HepG2 (cell line): ENCODE measurements around the gene USP5. TPM values are rescaled to one million over a fixed set of nuclear protein-coding genes. Genes with fewer than 3 reads are reported as not detected.

ENCODE experiments used
- BHLHE40 ChIP-seq: IDR thresholded peaks from 2 replicates; pipeline ENCODE4 v1.6.1; 2011; ENCODE audit warnings: low read length, improper control_type of control experiment
- CBX2 ChIP-seq, 2 experiments: fragments of 200-600 bp in 1 of 2; sonication (generic); formaldehyde crosslinking in 1 of 2; IDR thresholded peaks; 2 replicates each; pipeline versions ENCODE4 v1.7.0 to v1.8.1; 2018 to 2022; ENCODE audit warnings: low read depth in 2 of 2, low read length in 1 of 2, mild to moderate bottlenecking in 1 of 2, missing genetic modification reagents in 1 of 2
- NFE2L2 ChIP-seq: fragments of 150-350 bp; IDR thresholded peaks from 2 replicates; pipeline ENCODE4 v1.6.1; 2014; ENCODE audit warnings: low read length
- TBX3 ChIP-seq: fragments of 450-650 bp; IDR thresholded peaks from 2 replicates; pipeline ENCODE4 v1.6.1; 2017; ENCODE audit warnings: antibody characterized with exemption, mild to moderate bottlenecking, inconsistent platforms, borderline replicate concordance
- ZNF530 ChIP-seq: sonication (generic); formaldehyde crosslinking; IDR thresholded peaks from 2 replicates; pipeline ENCODE4 v1.5.0; 2020; ENCODE audit warnings: low read depth, mild to moderate bottlenecking, missing genetic modification reagents
- ZNF558 ChIP-seq: sonication (generic); formaldehyde crosslinking; IDR thresholded peaks from 2 replicates; pipeline ENCODE4 v1.9.0; 2022; ENCODE audit warnings: mild to moderate bottlenecking, missing genetic modification reagents, borderline replicate concordance
- polyA plus RNA-seq, 8 experiments: library from polyadenylated mRNA; depleted of rRNA in 3 of 8; stranded (reverse) in 7 of 8; unstranded in 1 of 8; fragments of >200 nt; fragmentation: Illumina TruSeq in 4 of 8; extraction: Trizol in 4 of 8; gene quantifications; 2 replicates each; pipeline versions ENCODE4 v1.2.1 to v1.2.3, GENCODE V29; 2011 to 2016; ENCODE audit warnings: low read depth in 4 of 8, missing spikeins in 1 of 8, mixed read lengths in 1 of 8; ENCODE audit not compliant: insufficient read depth in 1 of 8
- total RNA-seq, 5 experiments: library from RNA; depleted of rRNA; stranded (reverse); fragments of >200 nt; fragmentation: Illumina TruSeq; extraction: Trizol; gene quantifications; 2 replicates each; pipeline ENCODE4 v1.2.3, GENCODE V29; 2016; ENCODE audit warnings: low read depth in 1 of 5
- TF ChIP-seq, protein P1 (sequence below): sonication (generic); formaldehyde crosslinking; IDR thresholded peaks from 2 replicates; pipeline ENCODE4 v1.5.0; 2020; ENCODE audit warnings: mild to moderate bottlenecking, missing genetic modification reagents
- TF ChIP-seq, protein P2 (sequence below): sonication (generic); formaldehyde crosslinking; IDR thresholded peaks from 2 replicates; pipeline ENCODE4 v1.8.1; 2023; ENCODE audit warnings: missing genetic modification reagents, mild to moderate bottlenecking, borderline replicate concordance
- TF ChIP-seq, protein P3 (sequence below): sonication (generic); formaldehyde crosslinking; IDR thresholded peaks from 2 replicates; pipeline ENCODE4 v1.4.0; 2020; ENCODE audit warnings: mild to moderate bottlenecking, missing genetic modification reagents
- TF ChIP-seq, protein P4 (sequence below): sonication (generic); formaldehyde crosslinking; IDR thresholded peaks from 2 replicates; pipeline ENCODE4 v1.4.0; 2020; ENCODE audit warnings: missing genetic modification reagents
- TF ChIP-seq, protein P5 (sequence below): sonication (generic); formaldehyde crosslinking; IDR thresholded peaks from 2 replicates; pipeline ENCODE4 v1.9.0; 2021; ENCODE audit warnings: missing genetic modification reagents, borderline replicate concordance
- TF ChIP-seq, protein P6 (sequence below): sonication (generic); formaldehyde crosslinking; IDR thresholded peaks from 2 replicates; pipeline ENCODE4 v1.5.0; 2020; ENCODE audit warnings: mild to moderate bottlenecking, low read depth, missing genetic modification reagents, borderline replicate concordance

The USP5 gene
- total and polyA plus RNA-seq, 2 of the 13 experiments (the other 11 are each of a cell fraction or from before 2014, with no cell fraction given), result 39.6 to 56.0 TPM

DNA sequence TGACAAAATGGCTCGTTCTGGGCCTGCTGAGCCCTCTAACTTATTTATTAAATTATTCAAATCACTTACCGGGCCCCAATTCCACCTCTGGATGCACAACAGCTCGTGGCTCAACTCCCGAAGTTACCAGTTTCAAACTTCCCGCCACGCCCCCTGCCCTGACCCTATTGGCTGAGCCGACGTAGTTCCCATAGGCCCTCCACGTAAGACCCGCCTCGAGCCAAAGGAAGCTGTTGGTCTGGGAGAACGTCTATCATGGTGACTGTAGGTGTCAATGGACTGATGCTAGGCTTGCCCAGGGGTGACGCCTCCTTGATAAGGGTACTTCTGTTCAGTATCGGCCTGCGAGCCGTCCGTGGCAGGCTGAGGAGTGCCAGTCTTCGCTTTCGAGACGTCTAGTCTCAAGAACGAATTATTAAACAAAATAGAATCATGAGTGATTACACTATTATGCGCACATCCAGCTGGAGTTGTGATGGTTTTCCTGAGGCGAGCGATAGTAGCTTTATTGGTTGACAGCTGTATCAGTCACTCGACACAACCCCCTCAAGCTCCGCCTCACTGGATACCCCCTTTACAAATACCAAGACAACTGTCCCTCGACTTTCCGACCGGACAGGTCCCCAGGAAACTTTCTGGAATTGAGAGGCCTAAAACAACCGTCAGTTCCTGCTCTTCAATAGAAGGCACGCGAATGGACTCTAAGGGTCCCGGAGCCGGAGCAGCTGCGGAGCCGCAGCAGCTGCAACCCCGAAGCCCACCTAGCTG is 613 bp upstream of the USP5 start, which contains the start of gene CDCA3 (continued):
- TF ChIP-seq, protein P1, sequence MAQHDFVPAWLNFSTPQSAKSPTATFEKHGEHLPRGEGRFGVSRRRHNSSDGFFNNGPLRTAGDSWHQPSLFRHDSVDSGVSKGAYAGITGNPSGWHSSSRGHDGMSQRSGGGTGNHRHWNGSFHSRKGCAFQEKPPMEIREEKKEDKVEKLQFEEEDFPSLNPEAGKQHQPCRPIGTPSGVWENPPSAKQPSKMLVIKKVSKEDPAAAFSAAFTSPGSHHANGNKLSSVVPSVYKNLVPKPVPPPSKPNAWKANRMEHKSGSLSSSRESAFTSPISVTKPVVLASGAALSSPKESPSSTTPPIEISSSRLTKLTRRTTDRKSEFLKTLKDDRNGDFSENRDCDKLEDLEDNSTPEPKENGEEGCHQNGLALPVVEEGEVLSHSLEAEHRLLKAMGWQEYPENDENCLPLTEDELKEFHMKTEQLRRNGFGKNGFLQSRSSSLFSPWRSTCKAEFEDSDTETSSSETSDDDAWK (CRISPR knock-in tag), result no peak
- TF ChIP-seq, protein P2, sequence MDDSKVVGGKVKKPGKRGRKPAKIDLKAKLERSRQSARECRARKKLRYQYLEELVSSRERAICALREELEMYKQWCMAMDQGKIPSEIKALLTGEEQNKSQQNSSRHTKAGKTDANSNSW (CRISPR knock-in tag), result no peak
- TF ChIP-seq BHLHE40 (no peak), TBX3 (peak; percentile 62; the same call in 1 of the 2 replicates), NFE2L2 (0 out of 2 replicates have a peak, but pooled peaks have one; percentile 8), ZNF558 (no peak), ZNF530 (CRISPR knock-in tag) (no peak), CBX2 (IDR thresholded peaks at IDR 0.05; ENCODE audit: low read depth, low read length) (no peak), CBX2 (CRISPR knock-in tag; IDR thresholded peaks at IDR 0.05; ENCODE audit: low read depth) (no peak)
- TF ChIP-seq, protein P3, sequence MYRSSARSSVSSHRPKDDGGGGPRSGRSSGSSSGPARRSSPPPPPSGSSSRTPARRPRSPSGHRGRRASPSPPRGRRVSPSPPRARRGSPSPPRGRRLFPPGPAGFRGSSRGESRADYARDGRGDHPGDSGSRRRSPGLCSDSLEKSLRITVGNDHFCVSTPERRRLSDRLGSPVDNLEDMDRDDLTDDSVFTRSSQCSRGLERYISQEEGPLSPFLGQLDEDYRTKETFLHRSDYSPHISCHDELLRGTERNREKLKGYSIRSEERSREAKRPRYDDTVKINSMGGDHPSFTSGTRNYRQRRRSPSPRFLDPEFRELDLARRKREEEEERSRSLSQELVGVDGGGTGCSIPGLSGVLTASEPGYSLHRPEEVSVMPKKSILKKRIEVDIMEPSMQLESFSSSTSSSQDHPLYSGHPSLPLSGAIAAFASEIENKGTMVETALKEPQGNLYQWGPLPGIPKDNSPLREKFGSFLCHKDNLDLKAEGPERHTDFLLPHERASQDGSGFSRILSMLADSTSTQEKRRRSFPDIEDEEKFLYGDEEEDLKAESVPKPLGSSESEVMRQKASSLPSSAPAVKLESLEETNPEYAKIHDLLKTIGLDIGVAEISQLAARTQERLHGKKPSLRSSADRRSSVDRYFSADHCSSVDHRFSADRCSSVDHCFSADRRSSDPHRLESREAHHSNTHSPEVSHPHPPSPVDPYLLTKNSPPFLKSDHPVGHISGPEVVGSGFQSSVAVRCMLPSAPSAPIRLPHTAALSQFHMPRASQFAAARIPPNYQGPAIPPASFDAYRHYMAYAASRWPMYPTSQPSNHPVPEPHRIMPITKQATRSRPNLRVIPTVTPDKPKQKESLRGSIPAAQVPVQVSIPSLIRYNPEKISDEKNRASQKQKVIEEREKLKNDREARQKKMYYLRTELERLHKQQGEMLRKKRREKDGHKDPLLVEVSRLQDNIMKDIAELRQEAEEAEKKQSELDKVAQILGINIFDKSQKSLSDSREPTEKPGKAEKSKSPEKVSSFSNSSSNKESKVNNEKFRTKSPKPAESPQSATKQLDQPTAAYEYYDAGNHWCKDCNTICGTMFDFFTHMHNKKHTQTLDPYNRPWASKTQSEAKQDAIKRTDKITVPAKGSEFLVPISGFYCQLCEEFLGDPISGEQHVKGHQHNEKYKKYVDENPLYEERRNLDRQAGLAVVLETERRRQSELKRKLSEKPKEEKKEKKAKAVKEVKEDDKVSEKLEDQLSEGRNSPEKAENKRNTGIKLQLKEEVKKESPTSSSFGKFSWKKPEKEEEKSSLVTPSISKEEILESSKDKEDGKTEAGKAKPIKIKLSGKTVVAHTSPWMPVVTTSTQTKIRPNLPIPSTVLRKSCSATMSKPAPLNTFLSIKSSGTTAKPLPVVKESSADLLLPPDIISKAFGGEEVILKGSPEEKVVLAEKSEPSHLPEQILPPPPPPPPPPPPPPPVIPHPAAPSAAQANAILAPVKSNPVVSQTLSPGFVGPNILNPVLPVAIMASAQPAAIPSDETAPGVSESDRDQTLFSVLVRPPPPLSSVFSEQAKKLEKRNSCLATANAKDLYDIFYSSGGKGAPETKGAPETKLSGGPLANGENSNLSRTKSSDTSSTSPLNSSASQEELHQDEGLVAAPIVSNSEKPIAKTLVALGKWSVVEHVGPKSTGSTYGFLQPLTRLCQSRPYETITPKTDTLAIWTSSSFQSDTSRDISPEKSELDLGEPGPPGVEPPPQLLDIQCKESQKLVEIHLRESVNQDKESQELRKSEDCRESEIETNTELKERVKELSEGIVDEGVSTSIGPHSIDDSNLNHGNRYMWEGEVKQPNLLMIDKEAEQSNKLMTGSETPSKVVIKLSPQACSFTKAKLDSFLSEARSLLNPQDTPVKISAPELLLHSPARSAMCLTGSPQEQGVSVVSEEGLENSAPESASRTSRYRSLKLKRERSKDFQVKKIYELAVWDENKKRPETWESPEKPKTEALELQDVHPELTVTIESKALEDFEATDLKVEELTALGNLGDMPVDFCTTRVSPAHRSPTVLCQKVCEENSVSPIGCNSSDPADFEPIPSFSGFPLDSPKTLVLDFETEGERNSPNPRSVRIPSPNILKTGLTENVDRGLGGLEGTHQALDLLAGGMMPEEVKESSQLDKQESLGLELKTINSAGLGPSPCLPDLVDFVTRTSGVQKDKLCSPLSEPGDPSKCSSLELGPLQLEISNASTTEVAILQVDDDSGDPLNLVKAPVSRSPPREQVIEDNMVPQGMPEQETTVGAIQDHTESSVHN, result no peak
- TF ChIP-seq, protein P4, sequence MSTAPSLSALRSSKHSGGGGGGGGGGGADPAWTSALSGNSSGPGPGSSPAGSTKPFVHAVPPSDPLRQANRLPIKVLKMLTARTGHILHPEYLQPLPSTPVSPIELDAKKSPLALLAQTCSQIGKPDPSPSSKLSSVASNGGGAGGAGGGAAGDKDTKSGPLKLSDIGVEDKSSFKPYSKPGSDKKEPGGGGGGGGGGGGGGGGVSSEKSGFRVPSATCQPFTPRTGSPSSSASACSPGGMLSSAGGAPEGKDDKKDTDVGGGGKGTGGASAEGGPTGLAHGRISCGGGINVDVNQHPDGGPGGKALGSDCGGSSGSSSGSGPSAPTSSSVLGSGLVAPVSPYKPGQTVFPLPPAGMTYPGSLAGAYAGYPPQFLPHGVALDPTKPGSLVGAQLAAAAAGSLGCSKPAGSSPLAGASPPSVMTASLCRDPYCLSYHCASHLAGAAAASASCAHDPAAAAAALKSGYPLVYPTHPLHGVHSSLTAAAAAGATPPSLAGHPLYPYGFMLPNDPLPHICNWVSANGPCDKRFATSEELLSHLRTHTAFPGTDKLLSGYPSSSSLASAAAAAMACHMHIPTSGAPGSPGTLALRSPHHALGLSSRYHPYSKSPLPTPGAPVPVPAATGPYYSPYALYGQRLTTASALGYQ (CRISPR knock-in tag), result no peak
- TF ChIP-seq, protein P5, sequence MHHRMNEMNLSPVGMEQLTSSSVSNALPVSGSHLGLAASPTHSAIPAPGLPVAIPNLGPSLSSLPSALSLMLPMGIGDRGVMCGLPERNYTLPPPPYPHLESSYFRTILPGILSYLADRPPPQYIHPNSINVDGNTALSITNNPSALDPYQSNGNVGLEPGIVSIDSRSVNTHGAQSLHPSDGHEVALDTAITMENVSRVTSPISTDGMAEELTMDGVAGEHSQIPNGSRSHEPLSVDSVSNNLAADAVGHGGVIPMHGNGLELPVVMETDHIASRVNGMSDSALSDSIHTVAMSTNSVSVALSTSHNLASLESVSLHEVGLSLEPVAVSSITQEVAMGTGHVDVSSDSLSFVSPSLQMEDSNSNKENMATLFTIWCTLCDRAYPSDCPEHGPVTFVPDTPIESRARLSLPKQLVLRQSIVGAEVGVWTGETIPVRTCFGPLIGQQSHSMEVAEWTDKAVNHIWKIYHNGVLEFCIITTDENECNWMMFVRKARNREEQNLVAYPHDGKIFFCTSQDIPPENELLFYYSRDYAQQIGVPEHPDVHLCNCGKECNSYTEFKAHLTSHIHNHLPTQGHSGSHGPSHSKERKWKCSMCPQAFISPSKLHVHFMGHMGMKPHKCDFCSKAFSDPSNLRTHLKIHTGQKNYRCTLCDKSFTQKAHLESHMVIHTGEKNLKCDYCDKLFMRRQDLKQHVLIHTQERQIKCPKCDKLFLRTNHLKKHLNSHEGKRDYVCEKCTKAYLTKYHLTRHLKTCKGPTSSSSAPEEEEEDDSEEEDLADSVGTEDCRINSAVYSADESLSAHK, result no peak
- TF ChIP-seq, protein P6, sequence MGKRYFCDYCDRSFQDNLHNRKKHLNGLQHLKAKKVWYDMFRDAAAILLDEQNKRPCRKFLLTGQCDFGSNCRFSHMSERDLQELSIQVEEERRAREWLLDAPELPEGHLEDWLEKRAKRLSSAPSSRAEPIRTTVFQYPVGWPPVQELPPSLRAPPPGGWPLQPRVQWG (CRISPR knock-in tag), result no peak
